Activated CD8-positive, alpha-beta T cell treated with anti-CD3 and anti-CD28 coated beads, Interleukin-2, amount 10 ng/mL, durations not matched to agents 7 days and 5 days (primary cell): ENCODE results near the gene MRPL41. TPM values are rescaled to one million over a fixed set of nuclear protein-coding genes. Genes with fewer than 3 reads are reported as not detected.
A peak's percentile ranks its signal among the peaks of the same experiment; 100 is the strongest.
"Not testable (repeated sequence)": the region's sequence is repeated elsewhere in the genome, so short reads cannot be mapped to it uniquely, and the experiment has no call there.

Experiments used
- ATAC-seq: fragments of 150-1000 bp; cut with Tn5 transposase; one replicate; pipeline ENCODE4 v1.10.0; 2021; ENCODE audit warnings: moderate library complexity
- CTCF ChIA-PET: fragments of 350-600 bp; sonication (Branson Sonifier 250); formaldehyde crosslinking; loops from one replicate; lab custom pipeline; 2021; ENCODE audit warnings: antibody characterized with exemption; lab: Charles Lee
- POLR2A ChIA-PET: fragments of 350-600 bp; sonication (Branson Sonifier 250); formaldehyde crosslinking; loops from one replicate; lab custom pipeline; 2021; ENCODE audit warnings: antibody characterized with exemption; lab: Charles Lee
- DNase-seq: peaks from one replicate; pipeline ENCODE4 v3.0.0-alpha.2; 2020
- H3K27ac Mint-ChIP-seq: one replicate; pipeline ENCODE4 v1.8.0; 2021; ENCODE audit warnings: mild to moderate bottlenecking, mixed read lengths
- H3K27me3 Mint-ChIP-seq: one replicate; pipeline ENCODE4 v1.8.0; 2021; ENCODE audit warnings: low read depth, mixed read lengths
- H3K36me3 Mint-ChIP-seq: one replicate; pipeline ENCODE4 v1.8.0; 2021; ENCODE audit warnings: low read depth, mixed read lengths
- H3K4me1 Mint-ChIP-seq: one replicate; pipeline ENCODE4 v1.8.0; 2021; ENCODE audit warnings: low read depth, mixed read lengths
- H3K4me3 Mint-ChIP-seq: one replicate; pipeline ENCODE4 v1.8.0; 2021; ENCODE audit warnings: mild to moderate bottlenecking, mixed read lengths
- H3K9me3 Mint-ChIP-seq: one replicate; pipeline ENCODE4 v1.8.0; 2022; ENCODE audit warnings: mixed read lengths; ENCODE audit not compliant: insufficient read depth
- total RNA-seq, 2 experiments: library from RNA; stranded (reverse); gene quantifications; one replicate each; pipeline ENCODE4 v1.2.3, GENCODE V29; 2021

The MRPL41 gene
- total RNA-seq: 10 to 100 TPM; 51.4 to 55.5 TPM

DNA sequence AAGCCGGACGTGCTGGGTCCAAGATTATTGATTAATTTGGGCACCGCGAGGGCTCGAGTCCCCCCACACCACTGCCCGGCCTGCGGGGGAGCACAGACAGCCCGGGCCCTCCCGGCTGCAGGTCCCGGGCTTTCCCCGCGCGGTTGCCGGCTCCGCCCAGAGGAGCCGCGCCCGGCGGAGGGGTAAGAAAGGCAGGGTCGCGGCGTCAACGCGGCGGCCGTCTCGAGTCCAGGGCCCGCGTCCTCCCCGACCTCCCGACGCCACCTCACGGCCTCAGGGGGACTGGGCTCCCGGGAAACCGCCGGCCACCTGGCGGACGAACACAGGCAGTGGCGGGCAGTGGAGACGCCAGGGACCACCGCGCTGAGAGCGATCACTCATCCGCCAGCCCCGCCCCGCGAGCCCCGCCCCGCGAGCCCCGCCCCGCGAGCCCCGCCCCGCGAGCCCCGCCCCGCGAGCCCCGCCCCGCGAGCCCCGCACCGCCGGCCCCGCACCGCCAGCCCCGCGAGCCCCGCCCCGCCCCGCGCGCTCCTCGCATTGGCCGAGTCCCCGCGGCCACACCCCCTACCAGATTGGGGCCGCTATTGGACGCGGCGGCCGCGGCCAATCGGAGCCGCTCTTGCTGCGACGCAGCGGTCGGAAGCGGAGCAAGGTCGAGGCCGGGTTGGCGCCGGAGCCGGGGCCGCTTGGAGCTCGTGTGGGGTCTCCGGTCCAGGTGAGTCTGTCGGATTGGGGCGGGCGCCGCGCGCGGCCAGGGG lies at the start of gene MRPL41:
TSS of gene MRPL41 (plus strand) at position 616 of the 758 bp plus-strand sequence. CDS start 203 bp downstream, outside the sequence.
- Mint-ChIP-seq H3K9me3 (no peaks in the 10 kb centered on the region), H3K36me3 (peaks cover 27% of the 10 kb centered on the region), H3K4me3 (peak within 1 kb of the TSS; percentile 81), H3K27ac (peak within 1 kb of the TSS; percentile 80), H3K27me3 (no peaks in the 10 kb centered on the region), H3K4me1 (peaks cover 22% of the 10 kb centered on the region)
- DNase-seq: peak; percentile 92
- peak; percentile 93 for ATAC-seq
- ChIA-PET POLR2A (interaction anchor here (0.9 to 1.5 kb wide), 5 partner anchors 10 to 311 kb away, joined by 3 to 7 read pairs (median 4); partner anchors contain the start of gene TUBB4B), CTCF (interaction anchor here (0.6 to 2.0 kb wide), 15 partner anchors 9 to 129 kb away, joined by 3 to 7 read pairs (median 4); partner anchors contain the start of genes EXD3 and NOXA1)

DNA sequence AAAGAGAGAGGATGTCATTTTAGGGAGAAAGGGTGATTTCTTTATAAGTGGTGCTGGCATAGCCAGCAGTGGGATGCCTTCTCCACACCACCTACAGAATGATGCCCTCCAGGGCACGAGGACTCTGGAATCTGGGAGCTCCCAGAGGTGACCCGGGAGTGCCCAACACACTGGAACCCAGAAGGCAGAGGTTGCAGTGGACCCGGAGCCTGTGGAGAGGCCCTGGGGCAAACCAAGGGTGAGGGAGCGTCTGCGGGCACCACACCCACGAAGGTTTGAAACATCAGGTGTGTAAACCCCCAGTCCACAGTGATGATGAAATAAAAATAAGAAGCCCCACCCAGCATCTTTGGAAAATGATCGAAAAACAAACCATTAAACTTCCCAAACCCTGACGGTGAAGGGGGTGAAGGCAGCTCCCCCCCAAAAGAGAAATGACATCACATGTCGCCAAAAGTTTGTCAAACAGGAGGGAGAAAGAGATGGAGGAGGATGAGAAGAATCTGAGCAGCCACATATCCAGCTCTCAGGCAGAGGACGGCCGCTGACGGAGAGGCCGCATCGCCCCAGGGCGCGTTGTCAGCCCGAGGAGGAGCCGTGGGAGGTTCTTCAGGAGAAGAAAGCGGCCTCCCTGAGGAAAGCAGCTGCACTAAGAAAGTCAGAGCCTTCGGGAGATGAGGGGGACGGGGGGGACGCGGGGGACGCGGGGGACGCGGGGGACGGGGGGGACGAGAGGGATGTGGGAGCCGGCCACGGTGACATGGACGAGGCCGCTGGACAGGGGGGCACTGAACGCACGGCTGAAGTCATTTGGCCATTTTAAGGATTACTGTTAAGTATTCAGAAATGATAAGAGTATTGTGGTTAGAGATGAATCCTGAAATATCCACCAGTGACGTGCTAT lies 49.4 kb upstream of the MRPL41 start:
- no peaks in the 10 kb centered on the region for H3K27me3 Mint-ChIP-seq
- H3K27ac Mint-ChIP-seq: peak overlapping the region; percentile 57
- ATAC-seq (no peak), DNase-seq (no peak)
- H3K4me3 Mint-ChIP-seq: peak overlapping the region; percentile 48
- CTCF ChIA-PET: no interaction called here
- peaks cover 4% of the 10 kb centered on the region for H3K4me1 Mint-ChIP-seq
- H3K9me3 Mint-ChIP-seq: peaks cover 5% of the 10 kb centered on the region
- H3K36me3 Mint-ChIP-seq: peaks cover 8% of the 10 kb centered on the region
- POLR2A ChIA-PET: no interaction called here

DNA sequence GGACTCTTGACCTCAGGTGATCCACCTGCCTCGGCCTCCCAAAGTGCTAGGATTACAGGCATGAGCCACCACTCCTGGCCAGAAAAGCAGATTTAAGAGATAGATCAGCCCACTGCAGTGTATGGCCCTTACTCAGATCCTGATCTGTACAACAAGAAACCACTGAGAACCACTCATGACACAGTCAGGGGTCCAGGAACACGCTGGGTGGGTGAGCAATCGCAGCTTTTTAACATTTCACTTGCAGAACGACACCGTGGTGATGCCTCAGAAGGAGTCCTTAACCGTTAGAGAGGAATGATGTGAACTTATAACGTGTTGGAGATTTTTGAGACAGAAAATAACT lies 47.3 kb upstream of the MRPL41 start:
- ChIA-PET POLR2A (no interaction called here), CTCF (no interaction called here)
- Mint-ChIP-seq H3K27ac (no peak overlapping the region), H3K9me3 (peaks cover 5% of the 10 kb centered on the region), H3K36me3 (peaks cover 8% of the 10 kb centered on the region), H3K27me3 (no peaks in the 10 kb centered on the region), H3K4me1 (peaks cover 4% of the 10 kb centered on the region), H3K4me3 (no peak overlapping the region)
- peak; percentile 30 for ATAC-seq
- no peak for DNase-seq

DNA sequence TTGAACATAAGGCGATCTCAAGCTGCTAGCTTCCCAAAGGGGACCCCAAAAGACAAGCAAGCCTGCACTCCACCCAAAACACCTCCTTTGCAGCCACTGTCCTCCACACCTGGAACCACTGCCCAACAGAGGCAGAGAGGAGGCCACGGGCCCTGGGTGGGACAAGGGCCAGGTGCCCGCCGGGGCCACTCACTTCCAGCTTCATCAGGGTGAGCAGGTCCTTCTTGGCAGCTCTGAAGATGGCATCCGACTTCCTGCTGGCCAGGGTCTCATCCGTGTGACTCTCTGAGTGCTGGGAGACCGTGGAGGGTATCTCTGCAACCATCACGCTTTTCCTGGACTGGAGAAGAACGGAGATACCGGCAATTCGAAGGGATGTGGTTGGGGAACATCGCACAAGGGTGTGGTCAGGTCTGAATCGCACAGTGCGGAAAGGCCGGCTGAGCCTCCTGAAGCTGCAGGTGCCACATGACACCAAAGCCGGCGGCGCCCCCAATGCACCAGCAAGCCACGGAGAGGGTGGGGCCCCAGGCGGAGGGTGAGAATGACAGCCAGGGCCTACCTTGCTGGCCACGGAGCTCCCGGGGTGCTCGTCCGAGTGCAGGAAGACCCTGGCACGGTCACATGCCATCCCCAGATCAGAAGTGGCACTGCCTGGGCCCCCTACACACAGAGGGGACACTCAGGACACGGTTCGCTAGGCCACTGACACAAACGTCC lies 46.1 kb upstream of the MRPL41 start:
- Mint-ChIP-seq H3K27ac (no peak overlapping the region), H3K27me3 (no peaks in the 10 kb centered on the region), H3K9me3 (peaks cover 5% of the 10 kb centered on the region), H3K4me1 (peaks cover 4% of the 10 kb centered on the region), H3K36me3 (peaks cover 8% of the 10 kb centered on the region), H3K4me3 (no peak overlapping the region)
- ChIA-PET POLR2A (no interaction called here), CTCF (interaction anchor here (1.0 kb wide), 1 partner anchor 22 kb away, joined by 3 read pairs; no protein-coding TSS in a partner anchor)
- ATAC-seq (no peak), DNase-seq (no peak)

DNA sequence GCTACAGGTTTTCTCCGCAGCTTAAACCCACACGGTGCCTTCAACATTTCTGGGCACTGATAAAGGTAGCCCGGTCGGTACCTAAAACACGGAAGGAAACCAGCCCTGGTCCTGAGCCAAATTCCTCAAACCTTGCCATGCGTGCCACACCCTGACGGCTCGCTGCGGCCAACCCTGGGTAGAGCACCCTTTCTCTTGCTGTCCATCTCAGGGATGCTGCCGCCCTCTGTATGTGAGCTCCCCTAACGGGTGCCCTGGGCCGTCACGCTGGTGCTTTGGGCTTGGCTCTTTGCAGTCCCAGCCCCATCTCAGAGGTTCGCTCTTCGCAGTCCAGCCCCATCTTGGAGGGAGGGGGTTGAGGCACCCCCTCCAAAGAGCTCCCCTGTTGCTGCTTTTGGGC lies 45.4 kb upstream of the MRPL41 start:
- Mint-ChIP-seq H3K27ac (no peak overlapping the region), H3K9me3 (peaks cover 5% of the 10 kb centered on the region), H3K4me3 (no peak overlapping the region), H3K27me3 (no peaks in the 10 kb centered on the region), H3K36me3 (peaks cover 8% of the 10 kb centered on the region), H3K4me1 (peaks cover 4% of the 10 kb centered on the region)
- POLR2A ChIA-PET: no interaction called here
- CTCF ChIA-PET: no interaction called here
- no peak for DNase-seq
- ATAC-seq: no peak

DNA sequence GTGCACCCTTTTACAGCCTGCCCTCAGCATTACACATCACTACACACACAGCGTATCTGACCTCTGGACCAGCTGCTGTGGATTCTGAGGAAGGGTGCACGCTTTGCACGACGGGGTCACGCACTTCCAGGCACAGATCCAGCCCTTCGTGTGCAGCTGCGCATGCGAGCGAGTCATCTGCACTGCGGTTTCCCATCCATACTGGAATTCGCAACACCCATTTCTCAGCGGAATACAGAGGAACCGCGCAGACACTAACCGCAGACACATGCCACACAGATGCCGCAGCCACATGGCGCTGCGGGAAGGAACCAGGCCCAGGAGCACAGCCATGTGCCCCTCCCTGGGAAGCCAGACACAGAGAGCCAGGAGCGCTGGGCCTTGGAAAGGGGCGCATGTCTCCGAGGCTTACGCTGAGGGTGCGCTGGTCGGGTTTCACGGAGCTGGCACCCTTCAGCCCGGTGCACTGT lies 44.9 kb upstream of the MRPL41 start:
- H3K27me3 Mint-ChIP-seq: no peaks in the 10 kb centered on the region
- POLR2A ChIA-PET: no interaction called here
- CTCF ChIA-PET: no interaction called here

DNA sequence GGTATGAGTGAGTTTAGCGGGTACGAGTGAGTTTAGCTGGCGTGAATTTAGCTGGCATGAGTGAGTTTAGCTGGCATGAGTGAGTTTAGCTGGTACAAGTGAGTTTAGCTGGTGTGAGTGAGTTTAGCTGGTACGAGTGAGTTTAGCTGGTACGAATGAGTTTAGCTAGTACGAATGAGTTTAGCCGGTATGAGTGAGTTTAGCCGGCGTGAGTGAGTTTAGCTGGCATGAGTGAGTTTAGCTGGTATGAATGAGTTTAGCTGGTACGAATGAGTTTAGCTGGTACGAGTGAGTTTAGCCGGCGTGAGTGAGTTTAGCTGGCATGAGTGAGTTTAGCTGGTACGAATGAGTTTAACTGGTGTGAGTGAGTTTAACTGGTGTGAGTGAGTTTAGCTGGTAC lies 42.5 kb upstream of the MRPL41 start:
- DNase-seq: no peak
- Mint-ChIP-seq H3K4me1 (peaks cover 4% of the 10 kb centered on the region), H3K9me3 (no peaks in the 10 kb centered on the region), H3K27me3 (no peaks in the 10 kb centered on the region), H3K36me3 (no peaks in the 10 kb centered on the region), H3K27ac (no peak overlapping the region), H3K4me3 (no peak overlapping the region)
- POLR2A ChIA-PET: no interaction called here
- no peak for ATAC-seq
- CTCF ChIA-PET: interaction anchor here (0.9 to 1.0 kb wide), 3 partner anchors 14 to 32 kb away, joined by 3 read pairs; no protein-coding TSS in a partner anchor

More for the DNA sequence above, 44.9 kb upstream of the MRPL41 start:
- no peak for ATAC-seq
- H3K4me3 Mint-ChIP-seq: no peak overlapping the region
- H3K4me1 Mint-ChIP-seq: peaks cover 4% of the 10 kb centered on the region
- H3K27ac Mint-ChIP-seq: no peak overlapping the region
- H3K9me3 Mint-ChIP-seq: peaks cover 5% of the 10 kb centered on the region
- peaks cover 5% of the 10 kb centered on the region for H3K36me3 Mint-ChIP-seq
- no peak for DNase-seq

DNA sequence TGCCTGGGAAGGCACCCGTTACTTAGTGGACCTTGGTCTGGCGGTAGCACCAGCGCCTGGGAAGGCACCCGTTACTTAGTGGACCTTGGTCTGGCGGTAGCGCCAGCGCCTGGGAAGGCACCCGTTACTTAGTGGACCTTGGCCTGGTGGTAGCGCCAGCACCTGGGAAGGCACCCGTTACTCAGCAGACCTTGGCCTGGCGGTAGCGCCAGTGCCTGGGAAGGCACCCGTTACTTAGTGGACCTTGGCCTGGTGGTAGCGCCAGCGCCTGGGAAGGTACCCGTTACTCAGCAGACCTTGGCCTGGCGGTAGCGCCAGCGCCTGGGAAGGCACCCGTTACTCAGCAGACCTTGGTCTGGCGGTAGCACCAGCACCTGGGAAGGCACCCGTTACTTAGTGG lies 40.6 kb upstream of the MRPL41 start:
- H3K36me3 Mint-ChIP-seq, ATAC-seq, CTCF ChIA-PET, H3K9me3 Mint-ChIP-seq, H3K27ac Mint-ChIP-seq, DNase-seq, H3K4me3 Mint-ChIP-seq, H3K27me3 Mint-ChIP-seq, POLR2A ChIA-PET, H3K4me1 Mint-ChIP-seq: not testable (repeated sequence)

DNA sequence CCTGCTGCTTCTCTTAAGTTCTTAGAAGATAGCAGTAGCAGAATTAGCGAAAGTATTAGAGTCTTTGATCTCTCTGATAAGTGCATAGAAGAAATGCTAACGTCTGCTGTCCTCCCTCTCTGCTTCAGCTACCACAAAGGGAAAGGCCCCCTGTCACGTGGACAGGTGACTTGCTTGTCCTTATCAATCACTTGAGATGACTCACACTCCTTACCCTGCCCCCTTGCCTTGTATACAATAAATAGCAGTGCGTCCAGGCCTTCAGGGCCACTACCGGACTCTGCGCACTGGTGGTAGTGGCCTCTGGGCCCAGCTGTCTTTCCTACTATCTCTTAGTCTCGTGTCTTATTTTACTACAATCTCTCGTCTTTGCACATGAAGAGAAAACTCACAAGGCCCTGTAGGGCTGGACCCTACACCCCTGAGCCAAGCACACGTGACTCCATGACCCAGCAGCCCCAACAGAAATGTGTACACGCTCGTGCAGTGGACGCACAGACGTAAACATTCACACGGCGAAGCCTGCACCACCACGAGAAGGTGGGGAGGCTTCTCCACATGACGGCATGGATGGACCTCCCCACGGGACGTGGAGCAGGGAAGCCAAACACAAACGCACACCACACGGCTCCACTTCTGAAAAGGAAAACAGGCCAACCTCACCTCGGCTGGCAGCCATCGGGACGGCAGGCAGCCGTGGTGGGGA lies 39.8 kb upstream of the MRPL41 start:
- peaks cover 4% of the 10 kb centered on the region for H3K4me1 Mint-ChIP-seq
- ChIA-PET POLR2A (no interaction called here), CTCF (no interaction called here)
- no peak overlapping the region for H3K27ac Mint-ChIP-seq
- H3K9me3 Mint-ChIP-seq: no peaks in the 10 kb centered on the region
- H3K27me3 Mint-ChIP-seq: no peaks in the 10 kb centered on the region
- DNase-seq: no peak
- no peak overlapping the region for H3K4me3 Mint-ChIP-seq
- H3K36me3 Mint-ChIP-seq: no peaks in the 10 kb centered on the region
- ATAC-seq: no peak

DNA sequence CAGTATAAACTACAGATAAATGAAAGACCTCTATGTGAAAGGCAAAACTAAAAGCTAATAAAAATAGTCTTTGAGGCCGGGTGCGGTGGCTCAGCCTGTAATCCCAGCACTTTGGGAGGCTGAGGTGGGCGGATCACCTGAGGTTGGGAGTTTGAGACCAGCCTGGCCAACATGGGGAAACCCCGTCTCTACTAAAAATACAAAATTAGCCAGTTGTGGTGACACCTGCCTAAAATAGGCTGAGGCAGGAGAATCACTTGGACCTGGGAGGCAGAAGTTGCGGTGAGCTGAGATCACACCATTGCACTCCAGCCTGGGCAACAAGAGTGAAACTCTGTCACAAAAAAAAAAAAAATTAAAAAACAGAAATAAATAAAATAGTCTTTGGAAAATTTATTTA lies 38.5 kb upstream of the MRPL41 start:
- H3K4me3 Mint-ChIP-seq, CTCF ChIA-PET, H3K9me3 Mint-ChIP-seq, DNase-seq, ATAC-seq, H3K27me3 Mint-ChIP-seq, POLR2A ChIA-PET, H3K4me1 Mint-ChIP-seq, H3K27ac Mint-ChIP-seq, H3K36me3 Mint-ChIP-seq: not testable (repeated sequence)
